ENCODE results near the gene PARP12. TPM values are rescaled to one million over a fixed set of nuclear protein-coding genes. Genes with fewer than 3 reads are reported as not detected.

Gene PARP12
- total and polyA plus RNA-seq, 2 of the 8 experiments (the other 6 are each of a cell fraction or from before 2014, with no cell fraction given), result 9.0 to 21.5 TPM

DNA sequence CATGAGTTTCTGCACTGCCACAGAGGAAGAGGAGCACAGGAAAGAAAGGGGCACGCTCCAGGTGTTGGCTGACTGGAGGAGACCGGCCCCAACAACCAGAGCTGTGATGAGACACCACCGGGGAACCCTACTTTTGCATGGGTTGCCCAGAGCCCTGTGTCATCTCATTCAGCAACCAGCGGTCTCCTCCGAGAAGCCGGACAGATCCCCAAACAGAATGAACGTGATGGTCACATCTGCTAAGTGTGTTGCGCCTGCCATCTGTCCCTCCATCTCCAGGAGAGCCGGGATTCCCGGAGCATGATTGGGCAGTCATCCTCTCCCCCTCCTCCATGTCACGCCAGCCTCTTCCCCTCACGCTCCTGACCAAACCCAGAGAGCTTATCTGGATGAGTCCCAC lies 22.9 kb downstream of the PARP12 start (continued):
- no peak for TF ChIP-seq SP2 (IDR thresholded peaks at IDR 0.05; ENCODE audit: low read length)

Data from H1 (cell line).